PC-3 (cell line): Measurements from ENCODE around the gene ACTL8. TPM values are rescaled to one million over a fixed set of nuclear protein-coding genes. Genes with fewer than 3 reads are reported as not detected.

Source experiments
- ATAC-seq: fragments of 200-7000 bp; cut with Tn5 transposase; 2 replicates; pipeline ENCODE4 v1.9.1; 2020; ENCODE audit warnings: mild to moderate bottlenecking, moderate library complexity
- BruUV-seq: library from RNA; stranded (reverse); fragments of 400-500 nt; replicated peaks from 2 replicates; lab custom pipeline; 2021; lab: Mats Ljungman, UMichigan
- CTCF ChIA-PET: fragments of 300-600 bp; sonication (Branson Sonifier 250); formaldehyde crosslinking; loops from one replicate; lab custom pipeline; 2022; ENCODE audit warnings: antibody characterized with exemption; lab: Charles Lee
- POLR2A ChIA-PET: fragments of 300-600 bp; sonication (Branson Sonifier 250); formaldehyde crosslinking; loops from one replicate; lab custom pipeline; 2022; ENCODE audit warnings: antibody characterized with exemption; ENCODE audit not compliant: unreplicated experiment; lab: Charles Lee
- DNase-seq: peaks from one replicate; pipeline ENCODE4 v3.0.0-alpha.2; 2015
- H2AFZ ChIP-seq: fragments of 300-600 bp; sonication (generic); 2 replicates; pipeline ENCODE4 v1.6.0; 2016; ENCODE audit warnings: antibody characterized with exemption, low read length
- H3F3A ChIP-seq: fragments of 300-600 bp; sonication (generic); one replicate; pipeline ENCODE4 v1.6.0; 2017; ENCODE audit warnings: antibody characterized with exemption, low read length, control low read depth, mild to moderate bottlenecking; ENCODE audit not compliant: unreplicated experiment
- H3K27ac ChIP-seq: fragments of 300-600 bp; sonication (generic); 2 replicates; pipeline ENCODE4 v1.5.1; 2016; ENCODE audit warnings: mild to moderate bottlenecking, low read length
- H3K27me3 ChIP-seq: fragments of 300-600 bp; sonication (generic); 2 replicates; pipeline ENCODE4 v1.6.1; 2016; ENCODE audit warnings: low read length, mixed read lengths
- H3K36me3 ChIP-seq: fragments of 300-600 bp; sonication (generic); 2 replicates; pipeline ENCODE4 v1.6.1; 2016; ENCODE audit warnings: low read depth, mixed run types, low read length, mixed read lengths
- H3K4me1 ChIP-seq: fragments of 300-600 bp; sonication (generic); 2 replicates; pipeline ENCODE4 v1.5.1; 2016; ENCODE audit warnings: low read length; ENCODE audit not compliant: insufficient read depth
- H3K4me2 ChIP-seq: fragments of 300-600 bp; sonication (generic); 2 replicates; pipeline ENCODE4 v1.6.0; 2016; ENCODE audit warnings: low read length
- H3K4me3 ChIP-seq: fragments of 300-600 bp; sonication (generic); 2 replicates; pipeline ENCODE4 v1.5.1; 2016; ENCODE audit warnings: mild to moderate bottlenecking, low read length, mixed read lengths
- H3K79me2 ChIP-seq: fragments of 300-600 bp; sonication (generic); 2 replicates; pipeline ENCODE4 v1.6.1; 2017; ENCODE audit warnings: low read length, mixed read lengths
- H3K9ac ChIP-seq: fragments of 300-600 bp; sonication (generic); 2 replicates; pipeline ENCODE4 v1.6.0; 2016; ENCODE audit warnings: mild to moderate bottlenecking, low read length
- H3K9me2 ChIP-seq: fragments of 300-600 bp; sonication (generic); replicated peaks from 2 replicates; pipeline ENCODE4 v1.6.1; 2016; ENCODE audit warnings: mixed run types, low read length, mixed read lengths
- H3K9me3 ChIP-seq: fragments of 300-600 bp; sonication (generic); 2 replicates; pipeline ENCODE4 v1.6.1; 2016; ENCODE audit warnings: low read length, mixed read lengths
- H4K20me1 ChIP-seq: fragments of 300-600 bp; sonication (generic); 2 replicates; pipeline ENCODE4 v1.6.1; 2016; ENCODE audit warnings: low read length, mixed read lengths
- CTCF ChIP-seq: fragments of 300-600 bp; sonication (generic); conservative IDR thresholded peaks from 2 replicates; pipeline ENCODE4 v1.5.1; 2017; ENCODE audit warnings: antibody characterized with exemption, low read depth, mild to moderate bottlenecking, low read length
- EZH2 ChIP-seq: fragments of 300-600 bp; sonication (generic); IDR thresholded peaks from one replicate; pipeline ENCODE4 v1.6.1; 2017; ENCODE audit warnings: antibody characterized with exemption, mild to moderate bottlenecking, low read length; ENCODE audit not compliant: unreplicated experiment
- EZH2phosphoT487 ChIP-seq: fragments of 300-600 bp; sonication (generic); IDR thresholded peaks from 2 replicates; pipeline ENCODE4 v1.6.1; 2018; ENCODE audit warnings: mild to moderate bottlenecking, antibody characterized with exemption, low read length, borderline replicate concordance
- intact Hi-C: fragments of 100-400 bp; cut with micrococcal nuclease; formaldehyde crosslinking; loops from 2 replicates; pipeline ENCODE4 v1.9.0; 2023
- total RNA-seq: library from RNA; depleted of rRNA; stranded (reverse); fragments of >200 nt; gene quantifications from 2 replicates; pipeline ENCODE4 v1.2.3, GENCODE V29; 2014

Gene ACTL8
- total RNA-seq, 1 experiment from 2014 or later, result not detected

- H3K9me2 ChIP-seq, result no peaks in the 10 kb centered on the region
- H3F3A ChIP-seq, result no peaks in the 10 kb centered on the region
- no peaks in the 10 kb centered on the region for H3K4me1 ChIP-seq
- ChIA-PET POLR2A (interaction anchor here (0.7 kb wide), 1 partner anchor 276 kb away, joined by 3 read pairs; no protein-coding TSS in a partner anchor), CTCF (no interaction called here)
- H3K27me3 ChIP-seq, result peaks cover 55% of the 10 kb centered on the region
- no peaks in the 10 kb centered on the region for H4K20me1 ChIP-seq
- H3K27ac ChIP-seq, result no peak overlapping the region
- DNase-seq (no peak), ATAC-seq (no peak)
- no peak overlapping the region for H3K9ac ChIP-seq
- no peaks in the 10 kb centered on the region for H3K79me2 ChIP-seq
- intact Hi-C loops, result no loop called here
- no TSS peak for BruUV-seq
- H3K9me3 ChIP-seq, result no peaks in the 10 kb centered on the region
- H3K4me3 ChIP-seq, result no peak overlapping the region
- H3K36me3 ChIP-seq, result no peaks in the 10 kb centered on the region
- no peak overlapping the region for H2AFZ ChIP-seq
- H3K4me2 ChIP-seq, result no peak overlapping the region
- no peak for TF ChIP-seq EZH2phosphoT487
- no peak for TF ChIP-seq EZH2
- TF ChIP-seq CTCF, result no peak
Measured at GRCh38 chr1:17828991-17829390, 73.9 kb downstream of the ACTL8 start.

- ATAC-seq (no peak), DNase-seq (no peak)
- CTCF ChIA-PET, result no interaction called here
- Histone ChIP-seq H3K27me3 (peaks cover 53% of the 10 kb centered on the region), H3K4me1 (no peaks in the 10 kb centered on the region), H3K4me2 (no peak overlapping the region), H3K27ac (no peak overlapping the region), H3K9me2 (no peaks in the 10 kb centered on the region), H3F3A (no peaks in the 10 kb centered on the region), H3K9ac (no peak overlapping the region), H4K20me1 (no peaks in the 10 kb centered on the region), H3K36me3 (no peaks in the 10 kb centered on the region), H3K4me3 (no peak overlapping the region), H3K79me2 (no peaks in the 10 kb centered on the region), H2AFZ (no peak overlapping the region), H3K9me3 (no peaks in the 10 kb centered on the region)
- no TSS peak for BruUV-seq
- TF ChIP-seq EZH2phosphoT487 (no peak), CTCF (no peak), EZH2 (no peak)
- POLR2A ChIA-PET, result no interaction called here
- intact Hi-C loops, result no loop called here
Measured at GRCh38 chr1:17829579-17829978, 74.4 kb downstream of the ACTL8 start.

- TF ChIP-seq EZH2 (no peak), CTCF (no peak), EZH2phosphoT487 (no peak)
- H3K4me2 ChIP-seq, result no peak overlapping the region
- H4K20me1 ChIP-seq, result no peaks in the 10 kb centered on the region
- intact Hi-C loops, result no loop called here
- H3K79me2 ChIP-seq, result no peaks in the 10 kb centered on the region
- ATAC-seq, result no peak
- H3K36me3 ChIP-seq, result no peaks in the 10 kb centered on the region
- no peak overlapping the region for H3K4me3 ChIP-seq
- ChIA-PET POLR2A (no interaction called here), CTCF (no interaction called here)
- H2AFZ ChIP-seq, result no peak overlapping the region
- no peaks in the 10 kb centered on the region for H3F3A ChIP-seq
- no TSS peak for BruUV-seq
- peaks cover 42% of the 10 kb centered on the region for H3K27me3 ChIP-seq
- no peak overlapping the region for H3K27ac ChIP-seq
- H3K4me1 ChIP-seq, result no peaks in the 10 kb centered on the region
- no peak overlapping the region for H3K9ac ChIP-seq
- no peaks in the 10 kb centered on the region for H3K9me2 ChIP-seq
- no peaks in the 10 kb centered on the region for H3K9me3 ChIP-seq
- peak; percentile 36 for DNase-seq
Measured at GRCh38 chr1:17831597-17831996, 76.5 kb downstream of the ACTL8 start.
